MM.1S (cell line): Measurements from ENCODE around the gene IGF1R.

Experiments used
- DNase-seq: peaks from one replicate; pipeline ENCODE4 v3.0.0-alpha.2; 2015
- H2AFZ ChIP-seq: fragments of 300-600 bp; sonication (generic); 2 replicates; pipeline ENCODE4 v1.6.0; 2016; ENCODE audit warnings: antibody characterized with exemption, low read length
- H3F3A ChIP-seq: fragments of 300-600 bp; sonication (generic); 2 replicates; pipeline ENCODE4 v1.6.1; 2016; ENCODE audit warnings: mild to moderate bottlenecking, antibody characterized with exemption, low read length, moderate library complexity, mixed read lengths; ENCODE audit not compliant: insufficient read depth
- H3K27ac ChIP-seq: fragments of 300-600 bp; sonication (generic); 2 replicates; pipeline ENCODE4 v1.5.1; 2016; ENCODE audit warnings: mild to moderate bottlenecking, low read length
- H3K27me3 ChIP-seq: fragments of 300-600 bp; sonication (generic); replicated peaks from 2 replicates; pipeline ENCODE4 v1.6.0; 2016; ENCODE audit warnings: low read length; ENCODE audit not compliant: insufficient read depth
- H3K36me3 ChIP-seq: fragments of 300-600 bp; sonication (generic); replicated peaks from 2 replicates; pipeline ENCODE4 v1.6.1; 2016; ENCODE audit warnings: mild to moderate bottlenecking, low read length, mixed read lengths; ENCODE audit not compliant: insufficient read depth
- H3K4me1 ChIP-seq: fragments of 300-600 bp; sonication (generic); 2 replicates; pipeline ENCODE4 v1.6.1; 2016; ENCODE audit warnings: low read length, mixed read lengths
- H3K4me2 ChIP-seq: fragments of 300-600 bp; sonication (generic); 2 replicates; pipeline ENCODE4 v1.6.0; 2016; ENCODE audit warnings: low read depth, low read length
- H3K4me3 ChIP-seq: fragments of 300-600 bp; sonication (generic); 2 replicates; pipeline ENCODE4 v1.5.1; 2016; ENCODE audit warnings: low read length, mixed read lengths
- H3K79me2 ChIP-seq: fragments of 300-600 bp; sonication (generic); 2 replicates; pipeline ENCODE4 v1.6.1; 2016; ENCODE audit warnings: mixed run types, low read length, mixed read lengths
- H3K9ac ChIP-seq: fragments of 300-600 bp; sonication (generic); 2 replicates; pipeline ENCODE4 v1.6.1; 2016; ENCODE audit warnings: low read length, mixed read lengths
- H3K9me2 ChIP-seq: fragments of 300-600 bp; sonication (generic); replicated peaks from 2 replicates; pipeline ENCODE4 v1.6.1; 2016; ENCODE audit warnings: mild to moderate bottlenecking, low read length, mixed read lengths; ENCODE audit not compliant: insufficient read depth
- H3K9me3 ChIP-seq: fragments of 300-600 bp; sonication (generic); replicated peaks from 2 replicates; pipeline ENCODE4 v1.6.1; 2016; ENCODE audit warnings: mild to moderate bottlenecking, low read length, mixed read lengths; ENCODE audit not compliant: insufficient read depth
- H4K20me1 ChIP-seq: fragments of 300-600 bp; sonication (generic); 2 replicates; pipeline ENCODE4 v1.6.1; 2016; ENCODE audit warnings: mild to moderate bottlenecking, low read length, moderate library complexity, mixed read lengths; ENCODE audit not compliant: insufficient read depth
- CTCF ChIP-seq: fragments of 300-600 bp; sonication (generic); IDR thresholded peaks from 2 replicates; pipeline ENCODE4 v1.5.1; 2016; ENCODE audit warnings: antibody characterized with exemption, low read length, mixed read lengths
- EZH2 ChIP-seq: fragments of 300-600 bp; sonication (generic); optimal IDR thresholded peaks from 2 replicates; pipeline ENCODE3; 2017; ENCODE audit warnings: low read depth, mild to moderate bottlenecking, antibody characterized with exemption, low read length, mixed read lengths
- EZH2phosphoT487 ChIP-seq: fragments of 300-600 bp; sonication (generic); IDR thresholded peaks from 2 replicates; pipeline ENCODE4 v1.6.1; 2018; ENCODE audit warnings: antibody characterized with exemption, low read length

The IGF1R gene

GRCh38 chr15:98787936-98788757 lies 139.8 kb downstream of the IGF1R start:
- Histone ChIP-seq H3K4me1 (no peaks in the 10 kb centered on the region), H3K9me2 (no peaks in the 10 kb centered on the region), H3K36me3 (no peaks in the 10 kb centered on the region), H3K79me2 (peaks cover 62% of the 10 kb centered on the region), H3K4me2 (no peak overlapping the region), H3K27ac (no peak overlapping the region), H3K9ac (no peak overlapping the region), H3K4me3 (no peak overlapping the region), H2AFZ (no peak overlapping the region), H3K9me3 (no peaks in the 10 kb centered on the region), H4K20me1 (no peaks in the 10 kb centered on the region), H3K27me3 (no peaks in the 10 kb centered on the region), H3F3A (no peaks in the 10 kb centered on the region)
- TF ChIP-seq EZH2phosphoT487 (no peak), CTCF (no peak), EZH2 (no peak)
- DNase-seq, result no peak

GRCh38 chr15:98789020-98789419 lies 140.7 kb downstream of the IGF1R start:
- Histone ChIP-seq H3K4me3 (no peak overlapping the region), H3K4me1 (no peaks in the 10 kb centered on the region), H4K20me1 (no peaks in the 10 kb centered on the region), H3K9ac (no peak overlapping the region), H3K4me2 (no peak overlapping the region), H3K27ac (no peak overlapping the region), H3F3A (no peaks in the 10 kb centered on the region), H3K27me3 (no peaks in the 10 kb centered on the region), H3K9me2 (no peaks in the 10 kb centered on the region), H3K9me3 (no peaks in the 10 kb centered on the region), H3K36me3 (no peaks in the 10 kb centered on the region), H3K79me2 (peaks cover 64% of the 10 kb centered on the region), H2AFZ (no peak overlapping the region)
- TF ChIP-seq CTCF, result no peak
- no peak for TF ChIP-seq EZH2phosphoT487
- no peak for TF ChIP-seq EZH2
- no peak for DNase-seq

- H3K27me3 ChIP-seq, result no peaks in the 10 kb centered on the region
- H3K4me1 ChIP-seq, result no peaks in the 10 kb centered on the region
- peaks cover 64% of the 10 kb centered on the region for H3K79me2 ChIP-seq
- no peak for TF ChIP-seq EZH2phosphoT487
- no peak for TF ChIP-seq EZH2
- no peak for TF ChIP-seq CTCF
- H4K20me1 ChIP-seq, result no peaks in the 10 kb centered on the region
- no peaks in the 10 kb centered on the region for H3K9me3 ChIP-seq
- H3K4me3 ChIP-seq, result no peak overlapping the region
- no peak overlapping the region for H3K4me2 ChIP-seq
- no peak overlapping the region for H3K9ac ChIP-seq
- H3F3A ChIP-seq, result no peaks in the 10 kb centered on the region
- H3K27ac ChIP-seq, result no peak overlapping the region
- no peaks in the 10 kb centered on the region for H3K9me2 ChIP-seq
- H2AFZ ChIP-seq, result no peak overlapping the region
- no peak for DNase-seq
- no peaks in the 10 kb centered on the region for H3K36me3 ChIP-seq
Observed at GRCh38 chr15:98790270-98790669, 141.9 kb downstream of the IGF1R start.
